ENCODE data around the gene LNX1. TPM values are rescaled to one million over a fixed set of nuclear protein-coding genes. Genes with fewer than 3 reads are reported as not detected.

The LNX1 gene
- polyA plus RNA-seq, 1 donor (not counting 4 experiments of a cell fraction or from before 2014, with no cell fraction given): 0.22 TPM

DNA sequence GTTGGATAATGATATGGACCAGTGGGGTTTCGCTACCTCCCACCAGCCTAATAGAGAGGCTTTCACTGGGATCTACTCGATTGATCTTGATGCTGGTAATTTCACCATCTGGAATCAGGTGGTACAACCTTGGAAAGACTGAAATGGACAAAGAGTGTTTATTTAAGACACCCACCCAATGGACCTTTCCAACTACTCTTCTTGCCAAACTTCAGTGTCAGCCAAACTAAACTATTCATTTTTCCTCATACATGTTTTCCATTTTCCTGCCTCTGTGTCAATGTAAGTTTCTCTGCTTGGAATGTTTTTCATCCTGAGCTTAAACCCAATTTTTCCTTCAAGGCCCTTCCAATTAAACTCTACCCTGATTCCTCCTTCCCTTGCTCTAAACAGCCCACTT, 92.6 kb downstream of the LNX1 start:
- Histone ChIP-seq H3K9me3 (ENCODE audit: control insufficient read depth, low read depth, low read length) (no peaks in the 10 kb centered on the region), H4K20me1 (ENCODE audit: control insufficient read depth, extremely low read depth, insufficient read depth, low read length) (no peaks in the 10 kb centered on the region), H3K9ac (ENCODE audit: control insufficient read depth, extremely low read depth, insufficient read depth, low read length) (no peak overlapping the region), H3K4me3 (ENCODE audit: control insufficient read depth in 2 of 3, extremely low read depth in 1 of 3, insufficient read depth in 2 of 3, low read depth in 1 of 3, low read length in 3 of 3) (no peak overlapping the region), H3K27ac (ENCODE audit: control insufficient read depth, insufficient read depth, low read length) (no peak overlapping the region), H3K79me2 (ENCODE audit: control insufficient read depth, insufficient read depth, low read length) (no peaks in the 10 kb centered on the region), H2AFZ (ENCODE audit: control insufficient read depth, low read length) (no peak overlapping the region), H3K27me3 (ENCODE audit: control insufficient read depth, extremely low read depth, insufficient read depth, low read length) (no peaks in the 10 kb centered on the region), H3K4me2 (ENCODE audit: control insufficient read depth, extremely low read depth, insufficient read depth, low read depth, low read length) (no peak overlapping the region), H3K9me1 (ENCODE audit: control insufficient read depth, extremely low read depth, insufficient read depth, low read length) (no peaks in the 10 kb centered on the region), H3K4me1 (ENCODE audit: control insufficient read depth, extremely low read depth, insufficient read depth, low read length) (no peaks in the 10 kb centered on the region), H3K36me3 (ENCODE audit: control insufficient read depth in 2 of 2, extremely low read depth in 1 of 2, insufficient read depth in 2 of 2, low read length in 2 of 2) (no peaks in the 10 kb centered on the region)
- FAIRE-seq (no peak), DNase-seq (ENCODE audit: low read depth, low spot score) (no peak)
- TF ChIP-seq CTCF (optimal IDR thresholded peaks at IDR 0.05 in 1 of 3, IDR thresholded peaks at IDR 0.05 in 1 of 3, conservative IDR thresholded peaks at IDR 0.05 in 1 of 3; ENCODE audit: extremely low read depth in 1 of 3, insufficient read depth in 2 of 3, low read length in 3 of 3) (no peak), EZH2 (IDR thresholded peaks at IDR 0.05; ENCODE audit: low read length) (no peak)
- dilution Hi-C loops (cut with MboI; ENCODE audit: extremely low pct_ligation_motif_present, low sequenced_read_pairs): no loop called here

DNA sequence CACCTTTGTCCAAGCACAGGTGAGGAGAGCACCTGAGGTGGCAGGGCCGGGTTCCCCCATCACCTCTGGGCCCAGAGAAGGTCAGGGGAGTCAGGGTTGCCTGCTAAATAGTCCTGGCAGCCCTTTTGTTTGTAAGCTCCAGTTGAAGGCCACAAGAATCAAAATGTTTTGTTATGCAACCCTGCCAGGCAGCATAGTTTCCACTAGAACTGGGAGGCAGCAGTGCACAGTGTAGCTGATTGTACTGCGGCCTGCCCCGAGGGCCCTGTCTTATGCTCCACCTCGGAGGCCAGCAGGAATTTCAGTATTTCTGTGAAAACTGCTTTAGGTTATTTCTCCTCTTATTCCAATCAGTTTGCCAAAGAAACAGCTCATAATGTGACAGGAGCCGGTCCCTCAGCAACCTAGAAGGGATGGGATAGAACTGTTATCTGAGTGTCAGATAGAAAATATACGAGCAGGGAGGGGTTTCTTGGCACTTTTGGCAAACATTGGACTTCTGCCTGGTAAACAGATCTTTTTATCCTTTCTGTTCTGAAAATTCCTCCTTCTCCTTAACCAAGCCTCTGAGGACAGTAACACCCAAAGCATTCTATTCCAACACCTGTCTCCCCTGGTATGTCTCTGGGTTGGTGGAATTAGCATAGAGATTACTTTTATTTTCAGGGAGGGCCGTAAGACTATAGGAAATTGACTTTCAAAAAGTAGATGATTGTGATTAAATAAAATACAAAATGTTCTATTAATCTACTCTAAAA, 93.6 kb downstream of the LNX1 start:
- Histone ChIP-seq H3K27me3 (ENCODE audit: control insufficient read depth, extremely low read depth, insufficient read depth, low read length) (no peaks in the 10 kb centered on the region), H3K36me3 (ENCODE audit: control insufficient read depth in 2 of 2, extremely low read depth in 1 of 2, insufficient read depth in 2 of 2, low read length in 2 of 2) (no peaks in the 10 kb centered on the region), H3K4me3 (ENCODE audit: control insufficient read depth in 2 of 3, extremely low read depth in 1 of 3, insufficient read depth in 2 of 3, low read depth in 1 of 3, low read length in 3 of 3) (no peak overlapping the region), H4K20me1 (ENCODE audit: control insufficient read depth, extremely low read depth, insufficient read depth, low read length) (no peaks in the 10 kb centered on the region), H3K9ac (ENCODE audit: control insufficient read depth, extremely low read depth, insufficient read depth, low read length) (no peak overlapping the region), H3K4me2 (ENCODE audit: control insufficient read depth, extremely low read depth, insufficient read depth, low read depth, low read length) (no peak overlapping the region), H3K79me2 (ENCODE audit: control insufficient read depth, insufficient read depth, low read length) (no peaks in the 10 kb centered on the region), H3K9me1 (ENCODE audit: control insufficient read depth, extremely low read depth, insufficient read depth, low read length) (no peaks in the 10 kb centered on the region), H3K4me1 (ENCODE audit: control insufficient read depth, extremely low read depth, insufficient read depth, low read length) (no peaks in the 10 kb centered on the region), H2AFZ (ENCODE audit: control insufficient read depth, low read length) (no peak overlapping the region), H3K27ac (ENCODE audit: control insufficient read depth, insufficient read depth, low read length) (no peak overlapping the region), H3K9me3 (ENCODE audit: control insufficient read depth, low read depth, low read length) (no peaks in the 10 kb centered on the region)
- TF ChIP-seq EZH2 (IDR thresholded peaks at IDR 0.05; ENCODE audit: low read length) (no peak), CTCF (optimal IDR thresholded peaks at IDR 0.05 in 1 of 3, IDR thresholded peaks at IDR 0.05 in 1 of 3, conservative IDR thresholded peaks at IDR 0.05 in 1 of 3; ENCODE audit: extremely low read depth in 1 of 3, insufficient read depth in 2 of 3, low read length in 3 of 3) (no peak)
- dilution Hi-C loops (cut with MboI; ENCODE audit: extremely low pct_ligation_motif_present, low sequenced_read_pairs): no loop called here
- FAIRE-seq: no peak
- DNase-seq (ENCODE audit: low read depth, low spot score): no peak
